HepG2 (cell line): ENCODE data around the gene COL27A1.

Source experiments
- ARNT ChIP-seq: fragments of 450-650 bp; IDR thresholded peaks from 2 replicates; pipeline ENCODE4 v1.6.1; 2017
- PAX8 ChIP-seq: sonication (generic); formaldehyde crosslinking; IDR thresholded peaks from 2 replicates; pipeline ENCODE4 v1.8.0; 2022; ENCODE audit warnings: mild to moderate bottlenecking, missing genetic modification reagents, borderline replicate concordance
- PHF20 ChIP-seq: sonication (generic); formaldehyde crosslinking; IDR thresholded peaks from 2 replicates; pipeline ENCODE4 v1.5.0; 2020; ENCODE audit warnings: mild to moderate bottlenecking, missing genetic modification reagents
- REPIN1 ChIP-seq: sonication (generic); formaldehyde crosslinking; IDR thresholded peaks from 2 replicates; pipeline ENCODE4 v1.8.0; 2022; ENCODE audit warnings: missing genetic modification reagents, low read depth, mild to moderate bottlenecking, borderline replicate concordance
- SP140L ChIP-seq: sonication (generic); formaldehyde crosslinking; IDR thresholded peaks from 2 replicates; pipeline ENCODE4 v1.4.0; 2020; ENCODE audit warnings: missing genetic modification reagents, borderline replicate concordance
- ZBTB20 ChIP-seq: sonication (generic); formaldehyde crosslinking; IDR thresholded peaks from 2 replicates; pipeline ENCODE4 v1.8.1; 2023; ENCODE audit warnings: missing genetic modification reagents, low read depth, mild to moderate bottlenecking, borderline replicate concordance

DNA sequence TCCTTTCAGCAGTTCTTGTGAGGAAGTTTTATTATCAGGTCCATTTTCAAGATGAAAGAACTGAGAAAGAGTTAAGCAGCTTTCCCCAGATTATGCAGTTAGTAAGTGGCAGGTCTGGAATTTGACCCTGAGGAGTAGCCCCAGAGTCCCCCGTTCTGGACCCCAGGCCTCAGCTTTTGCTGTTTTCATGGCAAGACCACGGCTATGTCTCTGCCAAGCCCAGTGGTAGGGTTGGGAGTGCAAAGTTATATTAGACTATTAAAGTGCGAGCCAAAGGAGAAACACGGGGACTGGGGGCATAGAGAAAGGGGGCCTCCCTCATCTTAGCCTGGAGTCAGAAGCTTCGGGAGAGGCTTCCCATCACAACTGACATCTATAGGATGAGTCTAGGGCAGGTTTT is 148.2 kb downstream of the COL27A1 start:
- no peak for TF ChIP-seq ZBTB20 (CRISPR knock-in tag)
- TF ChIP-seq ARNT, result no peak
- no peak for TF ChIP-seq REPIN1 (CRISPR knock-in tag)
- TF ChIP-seq PAX8 (CRISPR knock-in tag), result no peak
- no peak for TF ChIP-seq SP140L (CRISPR knock-in tag)
- TF ChIP-seq PHF20 (CRISPR knock-in tag), result no peak
